ENCODE measurements around the gene BBLN. TPM values are rescaled to one million over a fixed set of nuclear protein-coding genes. Genes with fewer than 3 reads are reported as not detected.

BBLN gene
- total RNA-seq, 1 experiment from 2014 or later: 74.9 TPM

GRCh38 chr9:128121466-128121810 is 38.6 kb upstream of the BBLN start:
- Mint-ChIP-seq H3K9me3 (no peaks in the 10 kb centered on the region), H3K36me3 (ENCODE audit: insufficient read depth in 1 of 3, low read depth in 3 of 3) (peaks cover 21 to 39% (median 36%) of the 10 kb centered on the region in 3 experiments), H3K27ac (no peak overlapping the region), H3K27me3 (ENCODE audit: low read depth) (no peaks in the 10 kb centered on the region), H3K4me3 (no peak overlapping the region), H3K4me1 (peaks cover 21 to 23% of the 10 kb centered on the region in 2 experiments)
- Histone ChIP-seq H2BK120ac (ENCODE audit: low read depth, low read length, poor library complexity, severe bottlenecking) (no peak overlapping the region), H3K4me1 (ENCODE audit: insufficient read depth, low read length) (no peaks in the 10 kb centered on the region), H3K9me3 (ENCODE audit: control insufficient read depth, low read depth, low read length) (no peaks in the 10 kb centered on the region), H3K56ac (ENCODE audit: insufficient read length, low read depth, low read length) (no peak overlapping the region), H3K4ac (ENCODE audit: low read depth, low read length) (no peak overlapping the region), H3K4me2 (ENCODE audit: insufficient read depth, insufficient read length, low read length) (no peak overlapping the region), H3K23ac (ENCODE audit: insufficient read length, low read depth, low read length) (no peak overlapping the region), H4K5ac (ENCODE audit: insufficient read length, low read depth, low read length) (no peak overlapping the region), H3K27me3 (ENCODE audit: insufficient read depth, low read length) (no peaks in the 10 kb centered on the region), H2AFZ (ENCODE audit: low read length) (no peak overlapping the region), H2BK12ac (ENCODE audit: insufficient read length, low read depth, low read length) (no peak overlapping the region), H2BK5ac (ENCODE audit: insufficient read length, low read length) (no peak overlapping the region), H3K9ac (ENCODE audit: extremely low read depth, insufficient read length, low read length) (no peak overlapping the region), H2AK5ac (ENCODE audit: insufficient read length, low read length) (no peak overlapping the region), H2BK15ac (ENCODE audit: low read depth, low read length) (no peak overlapping the region), H2BK20ac (ENCODE audit: low read depth, low read length, poor library complexity, severe bottlenecking) (no peak overlapping the region), H3K14ac (ENCODE audit: insufficient read depth, low read length) (no peak overlapping the region), H4K20me1 (ENCODE audit: control insufficient read depth, insufficient read depth, insufficient read length) (no peaks in the 10 kb centered on the region), H3K18ac (ENCODE audit: insufficient read length, low read depth, low read length) (no peak overlapping the region), H4K91ac (ENCODE audit: insufficient read length, low read depth, low read length) (no peak overlapping the region), H3K23me2 (ENCODE audit: insufficient read length, low read depth, low read length, poor library complexity, severe bottlenecking) (no peaks in the 10 kb centered on the region), H4K8ac (replicated peaks; ENCODE audit: insufficient read length, low read depth, low read length) (no peak overlapping the region), H3K79me2 (ENCODE audit: insufficient read depth, low read length) (no peaks in the 10 kb centered on the region), H3T11ph (ENCODE audit: low read length) (no peak overlapping the region), H3K79me1 (ENCODE audit: insufficient read depth, low read depth, low read length, poor library complexity, severe bottlenecking) (no peaks in the 10 kb centered on the region), H3K27ac (ENCODE audit: insufficient read length, low read depth, low read length) (no peak overlapping the region)
- no CpG with 5 or more reads among the region's 5 CpGs for WGBS (ENCODE audit: extremely low coverage, insufficient read length, low lambda C conversion rate)
- TF ChIP-seq CTCF (conservative IDR thresholded peaks at IDR 0.05): no peak
- no peak for DNase-seq
